WTC11 (cell line): ENCODE measurements around the gene VWA3B. TPM values are rescaled to one million over a fixed set of nuclear protein-coding genes. Genes with fewer than 3 reads are reported as not detected.

ENCODE experiments used
- ATAC-seq: fragments of 200-7000 bp; cut with Tn5 transposase; 2 replicates; pipeline ENCODE4 v1.10.0; 2021; ENCODE audit warnings: mild to moderate bottlenecking, moderate library complexity
- CTCF ChIA-PET: fragments of 300-600 bp; sonication (Branson Sonifier 250); formaldehyde crosslinking; loops from one replicate; lab custom pipeline; 2021; ENCODE audit warnings: antibody characterized with exemption; lab: Charles Lee
- POLR2A ChIA-PET: fragments of 350-600 bp; sonication (Branson Sonifier 250); formaldehyde crosslinking; loops from one replicate; lab custom pipeline; 2021; ENCODE audit warnings: antibody characterized with exemption; lab: Charles Lee
- DNase-seq: peaks from one replicate; pipeline ENCODE4 v3.0.0; 2021; ENCODE audit warnings: low spot score
- H3K27ac Mint-ChIP-seq: 2 replicates; pipeline ENCODE4 v1.8.0; 2021; ENCODE audit warnings: mixed read lengths
- H3K27me3 Mint-ChIP-seq: 2 replicates; pipeline ENCODE4 v1.8.0; 2021; ENCODE audit warnings: low read depth, mild to moderate bottlenecking, moderate library complexity, mixed read lengths
- H3K36me3 Mint-ChIP-seq: 2 replicates; pipeline ENCODE4 v1.8.0; 2021; ENCODE audit warnings: mixed read lengths
- H3K4me1 Mint-ChIP-seq: 2 replicates; pipeline ENCODE4 v1.8.0; 2022; ENCODE audit warnings: mixed read lengths
- H3K4me3 Mint-ChIP-seq: 2 replicates; pipeline ENCODE4 v1.8.0; 2021; ENCODE audit warnings: mild to moderate bottlenecking, moderate library complexity, mixed read lengths
- H3K9me3 Mint-ChIP-seq: 2 replicates; pipeline ENCODE4 v1.8.0; 2021; ENCODE audit warnings: mixed read lengths
- AR ChIP-seq: fragments of 250-450 bp; sonication (Bioruptor Pico); IDR thresholded peaks from 2 replicates; pipeline ENCODE4 v1.9.0; 2021; ENCODE audit warnings: mild to moderate bottlenecking
- ATF1 ChIP-seq: sonication (generic); formaldehyde crosslinking; IDR thresholded peaks from 2 replicates; pipeline ENCODE4 v1.8.1; 2023; ENCODE audit warnings: mild to moderate bottlenecking, moderate library complexity, missing genetic modification reagents
- E2F5 ChIP-seq: sonication (generic); formaldehyde crosslinking; IDR thresholded peaks from 2 replicates; pipeline ENCODE4 v1.8.1; 2022; ENCODE audit warnings: mild to moderate bottlenecking, moderate library complexity, missing genetic modification reagents
- GTF2I ChIP-seq: fragments of 250-450 bp; sonication (Bioruptor Pico); conservative IDR thresholded peaks from 2 replicates; pipeline ENCODE4 v1.4.0; 2021; ENCODE audit warnings: mild to moderate bottlenecking
- NR1H2 ChIP-seq: sonication (generic); formaldehyde crosslinking; IDR thresholded peaks from 2 replicates; pipeline ENCODE4 v1.9.0; 2021; ENCODE audit warnings: mild to moderate bottlenecking, moderate library complexity, missing genetic modification reagents
- OVOL2 ChIP-seq: fragments of 250-450 bp; sonication (Bioruptor Pico); IDR thresholded peaks from 2 replicates; pipeline ENCODE4 v1.9.0; 2021; ENCODE audit warnings: mild to moderate bottlenecking, borderline replicate concordance
- RELA ChIP-seq: sonication (generic); formaldehyde crosslinking; IDR thresholded peaks from 2 replicates; pipeline ENCODE4 v1.8.1; 2022; ENCODE audit warnings: missing genetic modification reagents, mild to moderate bottlenecking, borderline replicate concordance
- STAT6 ChIP-seq: sonication (generic); formaldehyde crosslinking; conservative IDR thresholded peaks from 2 replicates; pipeline ENCODE4 v1.8.1; 2023; ENCODE audit warnings: mild to moderate bottlenecking, low read depth, missing genetic modification reagents, moderate library complexity
- ZBTB43 ChIP-seq: sonication (generic); formaldehyde crosslinking; IDR thresholded peaks from 2 replicates; pipeline ENCODE4 v1.8.1; 2023; ENCODE audit warnings: mild to moderate bottlenecking, missing genetic modification reagents
- ZNF396 ChIP-seq: fragments of 250-450 bp; sonication (Bioruptor Pico); IDR thresholded peaks from 2 replicates; pipeline ENCODE4 v1.8.0; 2021; ENCODE audit warnings: mild to moderate bottlenecking, moderate library complexity, borderline replicate concordance
- ZNF423 ChIP-seq: fragments of 250-450 bp; sonication (Bioruptor Pico); IDR thresholded peaks from 2 replicates; pipeline ENCODE4 v2.1.2; 2022; ENCODE audit warnings: mild to moderate bottlenecking, moderate library complexity
- total RNA-seq: library from RNA; stranded (reverse); gene quantifications from 3 replicates; pipeline ENCODE4 v1.2.3, GENCODE V29; 2021
- TF ChIP-seq, protein P1 (sequence below): sonication (generic); formaldehyde crosslinking; IDR thresholded peaks from 2 replicates; pipeline ENCODE4 v1.8.0; 2022; ENCODE audit warnings: mild to moderate bottlenecking, missing genetic modification reagents
- TF ChIP-seq, protein P2 (sequence below): sonication (generic); formaldehyde crosslinking; IDR thresholded peaks from 2 replicates; pipeline ENCODE4 v1.8.1; 2022; ENCODE audit warnings: mild to moderate bottlenecking, missing genetic modification reagents, moderate library complexity, borderline replicate concordance
- TF ChIP-seq, protein P3 (sequence below): sonication (generic); formaldehyde crosslinking; conservative IDR thresholded peaks from 2 replicates; pipeline ENCODE4 v1.8.1; 2022; ENCODE audit warnings: mild to moderate bottlenecking, missing genetic modification reagents

The VWA3B gene
- total RNA-seq, 1 experiment from 2014 or later: not detected

- TF ChIP-seq, protein P1, sequence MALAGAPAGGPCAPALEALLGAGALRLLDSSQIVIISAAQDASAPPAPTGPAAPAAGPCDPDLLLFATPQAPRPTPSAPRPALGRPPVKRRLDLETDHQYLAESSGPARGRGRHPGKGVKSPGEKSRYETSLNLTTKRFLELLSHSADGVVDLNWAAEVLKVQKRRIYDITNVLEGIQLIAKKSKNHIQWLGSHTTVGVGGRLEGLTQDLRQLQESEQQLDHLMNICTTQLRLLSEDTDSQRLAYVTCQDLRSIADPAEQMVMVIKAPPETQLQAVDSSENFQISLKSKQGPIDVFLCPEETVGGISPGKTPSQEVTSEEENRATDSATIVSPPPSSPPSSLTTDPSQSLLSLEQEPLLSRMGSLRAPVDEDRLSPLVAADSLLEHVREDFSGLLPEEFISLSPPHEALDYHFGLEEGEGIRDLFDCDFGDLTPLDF (CRISPR knock-in tag): no peak
- TF ChIP-seq, all 79 proteins: peak for 0
Measured at GRCh38 chr2:98252038-98252773, 165.2 kb downstream of the VWA3B start (continued).

DNA sequence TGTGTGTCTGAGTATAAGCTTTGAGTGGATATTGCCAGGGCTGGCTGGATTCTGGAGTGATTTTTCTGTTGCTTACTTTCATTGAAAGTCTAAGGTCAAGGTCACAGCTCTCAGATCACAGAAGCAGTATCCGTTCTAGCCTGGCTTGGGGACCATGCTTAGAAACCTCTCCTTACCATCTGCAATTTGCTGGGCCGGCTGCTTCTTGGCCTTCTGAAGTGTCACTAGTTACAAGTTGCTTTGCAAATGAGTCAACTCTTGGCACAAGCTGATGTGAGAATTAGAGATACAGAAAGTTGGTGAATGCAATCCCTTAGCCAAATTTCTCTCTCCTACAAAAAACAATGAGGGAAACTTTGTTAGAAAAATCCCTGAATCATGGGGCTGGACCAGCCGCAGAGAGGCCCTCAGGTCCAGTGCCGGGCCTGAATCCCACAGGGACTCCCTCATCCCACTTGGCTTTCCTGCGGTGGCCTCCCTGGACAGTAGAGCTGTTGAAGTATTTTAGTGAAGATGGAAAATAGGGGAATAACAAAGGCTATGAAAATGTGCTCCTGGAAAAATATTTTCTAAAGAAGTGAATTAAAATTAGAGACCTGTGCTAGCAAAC lies 166.6 kb downstream of the VWA3B start:
- Mint-ChIP-seq H3K27ac (no peak overlapping the region), H3K4me3 (no peak overlapping the region), H3K36me3 (peaks cover 3% of the 10 kb centered on the region), H3K9me3 (peaks cover 11% of the 10 kb centered on the region), H3K4me1 (no peaks in the 10 kb centered on the region), H3K27me3 (no peaks in the 10 kb centered on the region)
- no peak for DNase-seq
- TF ChIP-seq, protein P2, sequence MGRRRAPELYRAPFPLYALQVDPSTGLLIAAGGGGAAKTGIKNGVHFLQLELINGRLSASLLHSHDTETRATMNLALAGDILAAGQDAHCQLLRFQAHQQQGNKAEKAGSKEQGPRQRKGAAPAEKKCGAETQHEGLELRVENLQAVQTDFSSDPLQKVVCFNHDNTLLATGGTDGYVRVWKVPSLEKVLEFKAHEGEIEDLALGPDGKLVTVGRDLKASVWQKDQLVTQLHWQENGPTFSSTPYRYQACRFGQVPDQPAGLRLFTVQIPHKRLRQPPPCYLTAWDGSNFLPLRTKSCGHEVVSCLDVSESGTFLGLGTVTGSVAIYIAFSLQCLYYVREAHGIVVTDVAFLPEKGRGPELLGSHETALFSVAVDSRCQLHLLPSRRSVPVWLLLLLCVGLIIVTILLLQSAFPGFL (CRISPR knock-in tag): no peak
- no peak for TF ChIP-seq NR1H2 (CRISPR knock-in tag)
- TF ChIP-seq STAT6 (CRISPR knock-in tag): no peak
- TF ChIP-seq ZBTB43 (CRISPR knock-in tag): no peak
- TF ChIP-seq E2F5: no peak
- no peak for TF ChIP-seq ZNF396 (CRISPR knock-in tag)
- no peak for TF ChIP-seq OVOL2
- TF ChIP-seq ATF1 (CRISPR knock-in tag): no peak
- no peak for TF ChIP-seq ZNF423 (CRISPR knock-in tag)
- TF ChIP-seq, protein P3, sequence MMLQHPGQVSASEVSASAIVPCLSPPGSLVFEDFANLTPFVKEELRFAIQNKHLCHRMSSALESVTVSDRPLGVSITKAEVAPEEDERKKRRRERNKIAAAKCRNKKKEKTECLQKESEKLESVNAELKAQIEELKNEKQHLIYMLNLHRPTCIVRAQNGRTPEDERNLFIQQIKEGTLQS (CRISPR knock-in tag): no peak
- no peak for TF ChIP-seq RELA (CRISPR knock-in tag)
- TF ChIP-seq AR (CRISPR knock-in tag): no peak
- no peak for TF ChIP-seq GTF2I (CRISPR knock-in tag)
- no peak for ATAC-seq
- CTCF ChIA-PET: interaction anchor here (1.8 kb wide), 1 partner anchor 15 kb away, joined by 5 read pairs; no protein-coding TSS in a partner anchor
- POLR2A ChIA-PET: no interaction called here
